ENCODE results near the gene COL5A1. TPM values are rescaled to one million over a fixed set of nuclear protein-coding genes. Genes with fewer than 3 reads are reported as not detected.

COL5A1 gene
- total RNA-seq, 1 donor from 2014 or later = 28.9 TPM

DNA sequence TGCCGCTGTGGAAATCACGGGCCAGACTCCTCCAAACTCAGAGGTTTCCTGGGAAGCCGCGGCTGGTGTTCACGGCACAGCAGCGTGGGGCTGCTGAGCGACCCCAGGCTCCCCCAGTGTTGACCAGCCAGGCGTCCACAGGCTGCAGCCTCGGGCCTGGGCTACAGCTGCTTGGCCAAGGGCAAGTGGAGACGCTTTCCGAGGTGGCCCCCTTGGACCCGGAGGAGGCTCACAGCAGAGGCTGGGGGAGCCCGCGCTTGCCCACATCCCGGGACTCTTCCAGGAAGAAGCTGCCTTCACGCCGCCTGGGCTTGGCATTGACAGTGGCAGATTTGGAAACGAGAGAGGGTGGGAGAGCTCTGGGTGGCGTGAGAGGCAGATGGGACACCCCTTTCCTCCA is 186.0 kb downstream of the COL5A1 start:
- Mint-ChIP-seq H3K27ac (ENCODE audit: unreplicated experiment) (no peak overlapping the region), H3K9me3 (ENCODE audit: unreplicated experiment) (peaks cover 3% of the 10 kb centered on the region), H3K36me3 (ENCODE audit: unreplicated experiment) (no peaks in the 10 kb centered on the region), H3K4me1 (ENCODE audit: low read depth, unreplicated experiment) (peaks cover 3% of the 10 kb centered on the region), H3K27me3 (ENCODE audit: unreplicated experiment) (peaks cover 4% of the 10 kb centered on the region), H3K4me3 (ENCODE audit: unreplicated experiment) (no peak overlapping the region)
- DNase-seq = no peak
- TF ChIP-seq, protein P1, sequence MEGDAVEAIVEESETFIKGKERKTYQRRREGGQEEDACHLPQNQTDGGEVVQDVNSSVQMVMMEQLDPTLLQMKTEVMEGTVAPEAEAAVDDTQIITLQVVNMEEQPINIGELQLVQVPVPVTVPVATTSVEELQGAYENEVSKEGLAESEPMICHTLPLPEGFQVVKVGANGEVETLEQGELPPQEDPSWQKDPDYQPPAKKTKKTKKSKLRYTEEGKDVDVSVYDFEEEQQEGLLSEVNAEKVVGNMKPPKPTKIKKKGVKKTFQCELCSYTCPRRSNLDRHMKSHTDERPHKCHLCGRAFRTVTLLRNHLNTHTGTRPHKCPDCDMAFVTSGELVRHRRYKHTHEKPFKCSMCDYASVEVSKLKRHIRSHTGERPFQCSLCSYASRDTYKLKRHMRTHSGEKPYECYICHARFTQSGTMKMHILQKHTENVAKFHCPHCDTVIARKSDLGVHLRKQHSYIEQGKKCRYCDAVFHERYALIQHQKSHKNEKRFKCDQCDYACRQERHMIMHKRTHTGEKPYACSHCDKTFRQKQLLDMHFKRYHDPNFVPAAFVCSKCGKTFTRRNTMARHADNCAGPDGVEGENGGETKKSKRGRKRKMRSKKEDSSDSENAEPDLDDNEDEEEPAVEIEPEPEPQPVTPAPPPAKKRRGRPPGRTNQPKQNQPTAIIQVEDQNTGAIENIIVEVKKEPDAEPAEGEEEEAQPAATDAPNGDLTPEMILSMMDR (IDR thresholded peaks at IDR 0.05; ENCODE audit: partially characterized antibody, unreplicated experiment) = no peak

DNA sequence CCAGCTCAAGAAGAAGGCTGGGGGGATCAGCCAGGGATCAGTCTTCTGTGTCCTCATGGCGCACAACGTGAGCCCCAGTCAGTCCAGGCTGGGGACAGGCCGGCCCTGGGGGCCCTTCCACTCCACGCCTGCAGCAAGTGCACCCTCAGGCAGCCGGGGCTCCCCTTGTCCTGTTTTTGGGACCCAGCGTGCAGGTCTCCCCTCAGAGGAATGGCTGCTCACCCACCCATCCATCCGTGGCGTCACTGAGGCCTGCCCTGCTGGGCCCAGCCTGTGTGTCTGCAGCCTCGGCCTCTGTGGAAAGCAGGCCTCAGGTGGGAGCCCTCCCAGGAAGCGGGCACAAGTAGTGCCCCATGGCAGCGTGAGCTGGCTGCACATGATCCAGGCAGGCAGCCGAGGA is 186.4 kb downstream of the COL5A1 start:
- Mint-ChIP-seq H3K9me3 (ENCODE audit: unreplicated experiment) (peaks cover 3% of the 10 kb centered on the region), H3K36me3 (ENCODE audit: unreplicated experiment) (no peaks in the 10 kb centered on the region), H3K27ac (ENCODE audit: unreplicated experiment) (no peak overlapping the region), H3K27me3 (ENCODE audit: unreplicated experiment) (peaks cover 4% of the 10 kb centered on the region), H3K4me3 (ENCODE audit: unreplicated experiment) (no peak overlapping the region), H3K4me1 (ENCODE audit: low read depth, unreplicated experiment) (peaks cover 7% of the 10 kb centered on the region)
- no peak for DNase-seq
- TF ChIP-seq, protein P1 (IDR thresholded peaks at IDR 0.05; ENCODE audit: partially characterized antibody, unreplicated experiment) = no peak

DNA sequence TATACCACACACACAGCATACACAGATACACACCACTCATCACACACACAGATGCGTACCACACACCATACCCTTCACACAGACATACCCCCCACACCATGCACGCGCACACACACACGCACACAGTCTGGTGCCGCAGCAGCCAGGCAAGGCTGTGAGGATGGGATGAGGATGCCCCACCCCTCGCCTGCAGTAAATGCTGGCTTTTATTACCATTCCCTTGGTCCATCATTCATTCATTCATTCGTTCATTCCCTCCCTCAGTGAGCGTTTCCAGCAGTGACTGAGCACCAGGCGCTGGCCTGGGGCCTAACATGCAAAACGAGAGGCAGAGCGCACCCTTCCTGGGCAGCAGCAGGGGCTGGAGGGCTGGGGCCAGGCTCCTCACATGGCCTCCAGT is 187.3 kb downstream of the COL5A1 start:
- Mint-ChIP-seq H3K36me3 (ENCODE audit: unreplicated experiment) (no peaks in the 10 kb centered on the region), H3K27ac (ENCODE audit: unreplicated experiment) (no peak overlapping the region), H3K4me3 (ENCODE audit: unreplicated experiment) (no peak overlapping the region), H3K9me3 (ENCODE audit: unreplicated experiment) (peaks cover 3% of the 10 kb centered on the region), H3K4me1 (ENCODE audit: low read depth, unreplicated experiment) (peaks cover 14% of the 10 kb centered on the region), H3K27me3 (ENCODE audit: unreplicated experiment) (peaks cover 7% of the 10 kb centered on the region)
- no peak for DNase-seq
- TF ChIP-seq, protein P1 (IDR thresholded peaks at IDR 0.05; ENCODE audit: partially characterized antibody, unreplicated experiment) = no peak

DNA sequence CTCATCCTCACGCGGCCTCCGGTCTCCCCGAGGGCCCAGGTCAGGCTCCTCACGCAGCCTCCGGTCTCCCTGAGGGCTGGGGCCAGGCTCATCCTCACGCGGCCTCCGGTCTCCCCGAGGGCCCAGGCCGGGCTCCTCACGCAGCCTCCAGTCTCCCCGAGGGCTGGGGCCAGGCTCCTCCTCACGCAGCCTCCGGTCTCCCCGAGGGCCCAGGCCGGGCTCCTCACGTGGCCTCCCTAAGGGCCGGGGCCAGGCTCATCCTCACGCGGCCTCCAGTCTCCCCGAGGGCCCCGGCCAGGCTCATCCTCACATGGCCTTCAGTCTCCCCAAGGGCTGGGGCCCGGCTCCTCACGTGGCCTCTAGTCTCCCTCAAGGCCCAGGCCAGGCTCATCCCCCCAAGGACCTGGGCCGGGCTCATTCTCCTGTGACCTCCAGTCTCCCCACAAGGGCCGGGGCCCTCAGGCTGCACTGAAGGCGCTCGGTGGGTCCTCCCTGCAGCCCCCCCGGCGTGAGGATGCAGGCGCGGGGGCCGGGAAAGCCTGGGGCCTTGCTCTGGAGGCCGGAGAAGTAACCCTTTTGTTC is 187.8 kb downstream of the COL5A1 start:
- peaks cover 16% of the 10 kb centered on the region for H3K4me1 Mint-ChIP-seq (ENCODE audit: low read depth, unreplicated experiment)
- no peak overlapping the region for H3K27ac Mint-ChIP-seq (ENCODE audit: unreplicated experiment)
- DNase-seq = no peak
- peaks cover 6% of the 10 kb centered on the region for H3K9me3 Mint-ChIP-seq (ENCODE audit: unreplicated experiment)
- TF ChIP-seq, protein P1 (IDR thresholded peaks at IDR 0.05; ENCODE audit: partially characterized antibody, unreplicated experiment) = no peak
- H3K4me3 Mint-ChIP-seq (ENCODE audit: unreplicated experiment) = no peak overlapping the region
- H3K36me3 Mint-ChIP-seq (ENCODE audit: unreplicated experiment) = no peaks in the 10 kb centered on the region
- peaks cover 7% of the 10 kb centered on the region for H3K27me3 Mint-ChIP-seq (ENCODE audit: unreplicated experiment)

DNA sequence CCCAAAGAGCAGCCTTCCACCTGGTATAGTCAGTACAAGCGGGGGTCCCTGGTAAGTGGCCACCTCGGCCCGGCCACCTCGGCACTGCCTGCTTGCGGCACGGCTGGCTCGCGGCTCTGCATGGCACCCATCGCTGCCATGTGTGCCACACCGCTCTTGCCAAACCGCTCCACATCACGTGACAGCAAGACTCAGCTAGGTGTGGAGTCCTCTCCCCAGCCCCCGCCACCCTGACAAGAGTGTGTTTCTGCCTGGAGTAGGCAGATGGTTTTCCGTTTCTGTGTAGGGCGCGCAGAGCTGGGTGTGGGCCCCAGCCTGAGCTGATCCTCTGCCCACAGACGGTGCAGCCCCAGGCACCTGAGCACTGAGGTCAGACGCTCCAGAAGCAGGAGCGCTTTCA is 188.5 kb downstream of the COL5A1 start:
- H3K4me3 Mint-ChIP-seq (ENCODE audit: unreplicated experiment) = no peak overlapping the region
- TF ChIP-seq, protein P1 (IDR thresholded peaks at IDR 0.05; ENCODE audit: partially characterized antibody, unreplicated experiment) = no peak
- H3K27me3 Mint-ChIP-seq (ENCODE audit: unreplicated experiment) = peaks cover 7% of the 10 kb centered on the region
- H3K4me1 Mint-ChIP-seq (ENCODE audit: low read depth, unreplicated experiment) = peaks cover 16% of the 10 kb centered on the region
- H3K9me3 Mint-ChIP-seq (ENCODE audit: unreplicated experiment) = peaks cover 5% of the 10 kb centered on the region
- no peak overlapping the region for H3K27ac Mint-ChIP-seq (ENCODE audit: unreplicated experiment)
- H3K36me3 Mint-ChIP-seq (ENCODE audit: unreplicated experiment) = no peaks in the 10 kb centered on the region
- DNase-seq = no peak

Measured in glutamatergic neuron (in vitro differentiated cells).